ENCODE measurements around the gene ZFP57. TPM values are rescaled to one million over a fixed set of nuclear protein-coding genes. Genes with fewer than 3 reads are reported as not detected.

ZFP57 gene
- total RNA-seq, 3 donors from 2014 or later (not counting 1 experiment from before 2014, with no cell fraction given): 2.9 to 12.8 TPM; not detected in 1

DNA sequence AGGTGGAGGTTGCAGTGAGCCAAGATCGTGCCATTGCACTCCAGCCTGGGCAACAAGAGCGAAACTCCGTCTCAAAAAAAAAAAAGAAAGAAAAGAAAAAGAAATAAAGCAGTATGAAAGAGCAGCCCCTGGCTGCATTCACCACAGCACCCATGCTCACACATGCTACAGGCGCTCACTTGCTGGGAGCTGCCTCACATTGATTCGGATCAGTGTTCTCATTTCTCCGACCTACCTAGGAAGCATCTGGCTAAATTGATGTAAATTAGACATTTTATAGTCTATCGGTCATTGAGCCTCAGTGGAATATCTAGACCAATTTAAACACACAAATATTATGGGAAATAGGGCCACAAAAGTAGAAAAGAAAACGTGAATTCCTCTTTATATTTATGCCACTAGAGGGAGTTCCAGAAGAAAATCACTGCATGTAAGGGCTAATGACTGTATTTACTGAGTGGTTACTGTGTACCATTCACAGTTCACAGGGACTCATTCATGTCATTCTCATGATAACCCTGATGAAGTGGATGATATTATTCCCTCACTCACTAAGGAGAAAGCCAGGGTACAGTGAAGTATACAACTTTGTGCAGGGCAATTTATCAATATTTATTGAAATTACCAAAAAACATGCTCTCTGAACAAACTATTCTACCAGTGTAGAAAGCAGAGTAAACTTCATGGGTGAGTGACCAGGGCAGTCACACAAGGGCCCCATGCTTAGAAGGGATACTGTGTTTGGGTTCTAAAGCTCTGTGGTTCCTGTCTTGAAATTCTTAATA, 29.3 kb downstream of the ZFP57 start:
- peak overlapping the region in 1 of 2 donors; percentile 57 for H3K27ac Mint-ChIP-seq
- no peak for ATAC-seq
- peak overlapping the region; percentile 45 for H3K4me3 Mint-ChIP-seq
- no peak overlapping the region for H3K4me3 ChIP-seq (ENCODE audit: low read length)
- 80% methylated on average over 7 of the region's 8 CpGs for whole genome bisulfite sequencing (ENCODE audit: insufficient coverage)
- no peaks in the 10 kb centered on the region for H3K9me3 Mint-ChIP-seq
- TF ChIP-seq, protein P1, sequence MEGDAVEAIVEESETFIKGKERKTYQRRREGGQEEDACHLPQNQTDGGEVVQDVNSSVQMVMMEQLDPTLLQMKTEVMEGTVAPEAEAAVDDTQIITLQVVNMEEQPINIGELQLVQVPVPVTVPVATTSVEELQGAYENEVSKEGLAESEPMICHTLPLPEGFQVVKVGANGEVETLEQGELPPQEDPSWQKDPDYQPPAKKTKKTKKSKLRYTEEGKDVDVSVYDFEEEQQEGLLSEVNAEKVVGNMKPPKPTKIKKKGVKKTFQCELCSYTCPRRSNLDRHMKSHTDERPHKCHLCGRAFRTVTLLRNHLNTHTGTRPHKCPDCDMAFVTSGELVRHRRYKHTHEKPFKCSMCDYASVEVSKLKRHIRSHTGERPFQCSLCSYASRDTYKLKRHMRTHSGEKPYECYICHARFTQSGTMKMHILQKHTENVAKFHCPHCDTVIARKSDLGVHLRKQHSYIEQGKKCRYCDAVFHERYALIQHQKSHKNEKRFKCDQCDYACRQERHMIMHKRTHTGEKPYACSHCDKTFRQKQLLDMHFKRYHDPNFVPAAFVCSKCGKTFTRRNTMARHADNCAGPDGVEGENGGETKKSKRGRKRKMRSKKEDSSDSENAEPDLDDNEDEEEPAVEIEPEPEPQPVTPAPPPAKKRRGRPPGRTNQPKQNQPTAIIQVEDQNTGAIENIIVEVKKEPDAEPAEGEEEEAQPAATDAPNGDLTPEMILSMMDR (IDR thresholded peaks at IDR 0.05): peak; percentile 73
- H3K4me1 Mint-ChIP-seq: peaks cover 14% of the 10 kb centered on the region in 2 donors
- H3K27me3 Mint-ChIP-seq (ENCODE audit: low read depth in 2 of 2): peaks cover 0 to 14% of the 10 kb centered on the region in 2 donors
- DNase-seq: peak in 1 of 2 donors; percentile 66
- no peak overlapping the region for H3K27ac ChIP-seq (ENCODE audit: low read length)
- H3K36me3 Mint-ChIP-seq: no peaks in the 10 kb centered on the region
- peaks cover 14% of the 10 kb centered on the region for H3K4me1 ChIP-seq (ENCODE audit: control insufficient read depth, insufficient read depth, low read length)
- no peaks in the 10 kb centered on the region for H3K9me3 ChIP-seq (ENCODE audit: control insufficient read depth, insufficient read depth, low read length)
- H3K27me3 ChIP-seq (ENCODE audit: control insufficient read depth, insufficient read depth, low read length): no peaks in the 10 kb centered on the region
- H3K36me3 ChIP-seq (ENCODE audit: control insufficient read depth, insufficient read depth, low read length): no peaks in the 10 kb centered on the region
- intact Hi-C loops (cut with micrococcal nuclease): loop anchor here (2.0 kb wide), 1 partner anchor 101 kb away; no protein-coding TSS in a partner anchor

DNA sequence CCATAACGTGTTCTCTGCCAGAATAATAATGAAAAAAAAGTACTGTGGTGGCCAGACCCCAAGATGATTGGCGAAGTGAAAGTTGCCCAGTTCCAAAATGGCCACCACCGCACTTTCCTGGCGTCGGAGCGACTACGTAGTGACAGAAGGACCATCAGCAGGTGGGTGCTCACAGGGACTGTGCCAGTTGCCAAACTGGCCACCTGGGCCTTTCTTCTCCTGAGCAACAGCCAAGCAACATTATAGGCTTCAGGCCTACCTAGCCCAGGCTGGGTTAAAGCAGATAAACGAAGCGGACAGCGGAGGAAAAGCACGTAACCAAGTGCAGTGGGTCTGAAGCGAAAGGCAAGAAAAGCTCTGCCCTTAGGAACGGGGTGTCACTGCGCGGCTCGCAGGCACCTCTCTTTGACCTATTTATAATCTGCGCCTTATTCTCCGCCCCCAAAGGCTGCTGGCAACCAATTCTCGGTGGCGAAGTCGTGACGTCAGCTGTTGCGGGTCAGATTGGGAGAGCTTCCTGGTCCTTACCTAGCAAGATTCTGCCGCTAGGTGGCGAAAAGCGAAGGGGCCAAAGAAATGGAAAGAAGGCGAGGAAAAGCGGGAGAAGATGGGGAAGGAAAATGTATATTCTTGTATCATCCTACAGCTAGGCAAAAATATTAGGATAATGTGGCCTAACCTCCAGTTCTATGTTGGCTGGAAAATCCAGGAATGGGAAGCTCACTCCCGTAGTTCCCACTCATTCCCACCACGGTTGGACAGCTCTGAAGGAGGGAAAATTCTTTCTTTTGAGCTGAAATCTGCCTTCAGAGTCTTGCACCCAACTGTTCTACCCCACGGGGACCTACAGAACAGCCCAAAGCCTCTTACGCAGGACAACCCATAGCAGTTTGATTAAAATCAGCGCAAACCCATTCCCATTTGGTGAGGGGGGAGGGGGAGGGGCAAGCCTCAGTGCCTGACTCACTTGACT, 31.0 kb downstream of the ZFP57 start:
- peaks cover 0 to 6% of the 10 kb centered on the region in 2 donors for H3K27me3 Mint-ChIP-seq (ENCODE audit: low read depth in 2 of 2)
- H3K36me3 ChIP-seq (ENCODE audit: control insufficient read depth, insufficient read depth, low read length): no peaks in the 10 kb centered on the region
- intact Hi-C loops (cut with micrococcal nuclease): loop anchor here (1.0 to 2.0 kb wide), 2 partner anchors 103 to 185 kb away; no protein-coding TSS in a partner anchor
- H3K4me3 ChIP-seq (ENCODE audit: low read length): peak overlapping the region; percentile 76
- TF ChIP-seq, protein P1 (IDR thresholded peaks at IDR 0.05): peak; percentile 95
- no peaks in the 10 kb centered on the region for H3K36me3 Mint-ChIP-seq
- ATAC-seq: peak; percentile 93 to 98 (median 94)
- H3K4me1 Mint-ChIP-seq: peaks cover 14% of the 10 kb centered on the region in 2 donors
- H3K27me3 ChIP-seq (ENCODE audit: control insufficient read depth, insufficient read depth, low read length): no peaks in the 10 kb centered on the region
- H3K9me3 Mint-ChIP-seq: no peaks in the 10 kb centered on the region
- peak overlapping the region; percentile 99 for H3K27ac ChIP-seq (ENCODE audit: low read length)
- WGBS (ENCODE audit: insufficient coverage): 4% methylated on average over 30 of the region's 33 CpGs
- no peaks in the 10 kb centered on the region for H3K9me3 ChIP-seq (ENCODE audit: control insufficient read depth, insufficient read depth, low read length)
- H3K4me1 ChIP-seq (ENCODE audit: control insufficient read depth, insufficient read depth, low read length): peaks cover 14% of the 10 kb centered on the region
- peak overlapping the region; percentile 96 for H3K4me3 Mint-ChIP-seq
- peak overlapping the region; percentile 99 for H3K27ac Mint-ChIP-seq
- peak; percentile 96 to 100 for DNase-seq

DNA sequence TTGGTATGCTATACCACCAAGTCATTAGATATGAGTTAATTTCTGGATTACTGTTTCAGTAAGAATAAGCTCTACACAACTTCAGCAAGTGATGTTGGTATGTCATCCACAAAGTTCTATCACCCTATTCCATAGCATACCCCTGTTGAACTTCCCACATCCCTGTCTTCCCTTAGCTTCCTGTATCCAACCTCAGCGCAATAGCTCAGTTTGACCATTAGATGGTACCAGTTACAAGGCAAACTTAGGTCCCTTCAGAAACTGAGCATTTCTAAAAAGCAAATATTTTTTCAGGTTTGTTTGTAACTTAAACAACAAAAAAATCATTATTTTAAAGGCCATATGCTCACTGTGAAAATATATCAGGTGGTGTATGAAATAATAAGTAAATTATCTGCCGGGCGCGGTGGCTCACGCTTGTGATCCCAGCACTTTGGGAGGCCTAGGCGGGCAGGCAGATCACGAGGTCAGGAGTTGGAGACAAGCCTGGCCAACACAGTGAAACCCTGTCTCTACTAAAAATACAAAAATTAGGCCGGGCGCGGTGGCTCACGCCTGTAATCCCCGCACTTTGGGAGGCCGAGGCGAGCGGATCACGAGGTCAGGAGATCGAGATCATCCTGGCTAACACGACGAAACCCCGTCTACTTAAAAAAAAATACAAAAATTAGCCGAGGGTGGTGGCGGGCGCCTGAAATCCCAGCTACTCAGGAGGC, 32.9 kb downstream of the ZFP57 start:
- H3K4me1 Mint-ChIP-seq: peaks cover 14% of the 10 kb centered on the region in 2 donors
- DNase-seq: peak in 1 of 2 donors; percentile 14
- H3K27ac Mint-ChIP-seq: no peak overlapping the region
- Histone ChIP-seq H3K4me3 (ENCODE audit: low read length) (no peak overlapping the region), H3K27me3 (ENCODE audit: control insufficient read depth, insufficient read depth, low read length) (no peaks in the 10 kb centered on the region), H3K36me3 (ENCODE audit: control insufficient read depth, insufficient read depth, low read length) (no peaks in the 10 kb centered on the region), H3K27ac (ENCODE audit: low read length) (no peak overlapping the region), H3K9me3 (ENCODE audit: control insufficient read depth, insufficient read depth, low read length) (no peaks in the 10 kb centered on the region), H3K4me1 (ENCODE audit: control insufficient read depth, insufficient read depth, low read length) (peaks cover 14% of the 10 kb centered on the region)
- intact Hi-C loops (cut with micrococcal nuclease): no loop called here
- H3K36me3 Mint-ChIP-seq: no peaks in the 10 kb centered on the region
- H3K4me3 Mint-ChIP-seq: peak overlapping the region; percentile 13
- TF ChIP-seq, protein P1 (IDR thresholded peaks at IDR 0.05): no peak
- ATAC-seq: no peak
- no peaks in the 10 kb centered on the region for H3K27me3 Mint-ChIP-seq (ENCODE audit: low read depth in 2 of 2)
- WGBS (ENCODE audit: insufficient coverage): 96% methylated on average over 23 of the region's 23 CpGs
- no peaks in the 10 kb centered on the region for H3K9me3 Mint-ChIP-seq

Measured in natural killer cell (primary cell).